GM21717 (cell line): ENCODE measurements around the gene SRRM4.

ENCODE experiments used
- ATAC-seq: cut with Tn5 transposase; IDR thresholded peaks from one replicate; pipeline ENCODE4 v1.9.1; 2021; ENCODE audit warnings: mild to moderate bottlenecking, moderate library complexity; ENCODE audit not compliant: unreplicated experiment

The SRRM4 gene

DNA sequence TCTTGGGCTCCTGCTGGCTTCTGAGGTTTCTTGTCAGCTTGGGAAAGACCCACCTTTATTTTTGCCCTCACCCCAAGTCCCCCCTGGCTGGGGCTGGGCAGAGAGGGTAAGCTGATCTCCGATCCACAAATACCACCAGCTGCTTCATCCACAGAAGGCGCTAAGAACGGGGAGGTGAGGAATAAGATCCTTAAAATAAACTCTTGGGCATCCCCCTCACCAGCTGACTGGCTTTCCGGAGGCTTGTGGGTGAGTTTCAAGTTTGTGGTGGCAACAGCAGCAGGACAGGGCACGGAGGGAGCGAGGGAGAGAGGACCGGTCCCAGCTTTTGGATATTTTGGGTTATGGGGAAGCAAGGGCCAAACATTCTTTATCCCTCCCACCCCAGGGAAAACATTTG is 176.6 kb downstream of the SRRM4 start:
- ATAC-seq, result no peak

DNA sequence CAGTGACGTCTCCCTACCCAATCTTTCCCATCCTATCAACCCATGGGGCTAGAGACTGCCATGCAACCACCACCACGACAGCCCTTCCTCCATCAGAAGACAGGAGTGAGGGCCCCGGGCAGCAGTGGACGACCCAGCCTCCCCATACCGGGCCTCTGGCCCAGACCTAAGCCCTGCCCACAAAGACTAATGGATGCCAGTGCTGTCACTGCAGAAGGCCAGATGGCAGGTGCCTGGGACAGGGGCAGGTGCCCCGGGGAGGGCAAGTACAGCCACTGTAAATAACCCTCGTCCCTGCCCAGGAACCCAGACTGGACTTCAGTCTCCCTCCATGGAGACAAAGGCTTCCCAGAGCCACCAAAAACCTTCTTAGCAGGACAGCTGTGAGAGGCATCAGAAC is 177.1 kb downstream of the SRRM4 start:
- ATAC-seq, result no peak

DNA sequence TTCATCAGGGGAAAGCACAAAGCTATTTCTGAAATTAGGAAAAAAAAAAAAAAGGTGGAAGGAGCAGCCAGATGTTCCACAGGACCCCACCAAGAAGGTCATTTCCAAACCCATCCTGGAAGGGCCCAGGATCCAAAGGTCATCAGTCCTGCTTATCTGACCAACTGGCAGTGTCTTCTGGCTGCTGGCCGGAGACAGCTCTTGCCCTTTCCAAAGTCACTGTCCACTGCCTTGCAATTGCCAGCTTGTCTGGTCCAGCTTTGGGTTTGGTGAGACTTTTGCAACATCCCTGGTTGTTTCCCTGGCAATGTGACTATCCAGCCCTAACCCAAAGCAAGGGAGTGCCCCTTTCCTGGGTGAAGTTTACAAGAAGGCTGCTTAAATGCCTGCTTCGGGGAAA is 178.5 kb downstream of the SRRM4 start:
- ATAC-seq, result no peak

DNA sequence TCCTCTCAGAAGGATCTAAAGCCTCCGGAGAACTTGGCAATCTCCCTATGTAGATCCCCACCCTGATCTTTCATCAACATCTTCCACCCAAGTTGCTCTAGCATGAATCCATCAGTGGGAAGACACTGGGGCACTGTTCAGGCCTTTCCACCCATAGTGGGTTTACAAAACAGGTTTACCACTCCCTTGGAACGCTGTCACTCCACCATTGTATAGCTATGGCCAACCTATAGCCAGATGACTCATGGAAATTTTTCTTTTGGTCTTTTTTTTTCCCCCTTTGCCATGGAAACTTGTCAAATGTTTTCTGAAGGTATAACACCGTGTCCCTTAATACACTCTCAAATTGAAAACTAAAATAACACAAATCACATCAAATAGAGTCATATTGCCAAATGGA is 186.6 kb downstream of the SRRM4 start:
- no peak for ATAC-seq

DNA sequence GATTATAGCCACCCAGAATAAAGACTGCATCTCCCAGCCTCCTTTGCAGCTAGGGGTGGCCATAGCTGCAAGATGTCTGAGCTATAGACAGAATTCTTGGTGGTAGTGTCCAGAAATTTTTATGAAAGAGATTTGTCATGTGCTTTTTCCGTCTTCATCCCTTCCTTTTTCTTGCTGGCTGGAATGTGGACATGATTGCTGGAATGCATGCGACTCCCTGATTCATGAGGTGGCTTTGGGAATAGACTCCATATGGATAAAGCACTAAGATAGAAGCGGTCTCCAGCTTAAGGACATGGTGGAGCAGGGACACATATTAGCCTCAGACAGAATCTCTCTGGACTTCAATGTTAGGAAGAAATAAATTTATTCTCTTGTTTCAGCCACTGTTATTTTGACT is 187.4 kb downstream of the SRRM4 start:
- no peak for ATAC-seq

DNA sequence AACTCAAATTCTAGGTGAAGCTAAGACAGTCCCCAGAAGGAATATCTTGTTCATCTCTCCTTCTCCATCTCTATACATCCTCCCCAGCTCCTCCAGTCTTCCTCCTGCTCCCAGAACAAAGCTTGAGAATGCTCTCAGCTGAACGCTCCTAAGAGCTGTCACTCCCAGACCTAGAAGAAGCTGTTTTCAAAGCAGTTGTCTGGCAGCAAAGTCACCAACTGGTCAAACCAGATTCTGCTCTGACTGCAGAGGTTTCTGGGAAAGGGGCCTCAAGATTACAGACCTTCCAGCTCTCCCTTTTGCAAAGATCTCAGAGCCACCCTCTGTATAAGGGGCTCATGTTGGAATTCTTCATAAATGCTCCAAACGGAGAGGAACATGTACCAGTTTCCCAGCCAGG is 187.8 kb downstream of the SRRM4 start:
- ATAC-seq, result no peak

DNA sequence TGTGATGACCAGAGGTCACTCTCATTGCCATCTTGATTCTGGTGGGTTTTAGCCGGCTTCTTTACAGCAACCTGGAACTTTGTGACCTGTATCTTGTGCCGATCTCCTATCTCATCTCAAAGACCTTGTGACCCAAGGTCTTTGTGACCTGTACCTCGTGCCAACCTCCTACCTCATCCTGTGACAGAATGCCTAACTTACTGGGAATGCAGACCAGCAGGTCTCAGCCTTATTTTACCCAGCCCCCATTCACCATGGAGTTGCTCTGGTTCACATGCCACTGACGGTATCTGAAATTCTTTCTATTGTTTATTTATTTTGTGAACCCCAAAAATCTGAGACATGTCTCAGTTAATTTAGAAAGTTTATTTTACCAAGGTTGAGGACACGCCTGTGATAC is 189.9 kb downstream of the SRRM4 start:
- no peak for ATAC-seq

DNA sequence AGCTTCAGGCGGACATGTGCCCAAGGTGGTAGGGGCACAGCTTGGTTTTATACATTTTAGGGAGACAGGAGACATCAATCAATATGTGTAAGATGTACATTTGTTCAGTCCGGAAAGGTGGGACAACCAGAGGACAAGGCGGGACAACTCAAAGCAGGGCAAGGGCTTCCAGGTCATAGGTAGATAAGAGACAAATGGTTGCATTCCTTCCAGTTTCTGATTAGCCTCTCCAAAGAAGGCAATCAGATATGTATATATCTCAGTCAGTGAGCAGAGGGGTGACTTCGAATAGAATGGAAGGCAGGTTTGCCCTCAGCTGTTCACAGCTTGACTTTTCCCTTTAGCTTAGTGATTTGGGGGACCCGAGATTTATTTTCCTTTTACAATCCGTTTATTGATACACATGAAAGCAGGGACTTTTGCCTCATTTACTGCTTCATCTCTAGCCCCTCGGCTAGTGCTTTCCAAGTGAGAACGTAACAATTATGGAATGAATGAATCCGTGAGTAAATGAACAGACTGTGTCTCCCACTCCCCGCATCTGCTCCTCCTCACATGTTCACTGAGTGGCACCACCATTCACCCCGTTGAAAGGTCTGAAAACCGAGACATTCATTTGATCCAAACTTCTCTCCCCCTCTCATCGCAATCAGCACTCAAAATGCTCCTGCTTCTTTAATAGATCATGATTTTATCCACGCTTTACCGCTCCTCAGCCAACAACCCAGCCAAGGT is 190.5 kb downstream of the SRRM4 start:
- ATAC-seq, result no peak

DNA sequence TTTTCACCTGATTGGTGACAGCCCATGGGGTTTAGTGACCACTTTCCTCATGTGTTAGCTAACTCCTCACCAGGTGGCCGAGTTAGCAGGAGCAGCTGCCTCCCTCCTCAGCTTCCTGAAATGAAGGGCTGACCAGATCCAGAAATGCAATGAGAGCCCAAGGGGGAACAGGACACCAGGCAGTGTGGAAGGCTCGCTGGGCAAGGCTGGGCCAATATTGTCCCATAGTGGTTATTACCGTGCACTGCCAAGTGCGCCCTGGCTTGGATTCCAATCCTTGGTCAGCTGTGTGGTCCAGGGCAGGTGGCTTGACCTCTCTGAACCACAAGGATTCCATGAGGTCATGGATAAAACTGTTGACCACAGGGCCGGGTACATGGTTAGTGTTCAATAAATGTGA is 193.7 kb downstream of the SRRM4 start:
- no peak for ATAC-seq

DNA sequence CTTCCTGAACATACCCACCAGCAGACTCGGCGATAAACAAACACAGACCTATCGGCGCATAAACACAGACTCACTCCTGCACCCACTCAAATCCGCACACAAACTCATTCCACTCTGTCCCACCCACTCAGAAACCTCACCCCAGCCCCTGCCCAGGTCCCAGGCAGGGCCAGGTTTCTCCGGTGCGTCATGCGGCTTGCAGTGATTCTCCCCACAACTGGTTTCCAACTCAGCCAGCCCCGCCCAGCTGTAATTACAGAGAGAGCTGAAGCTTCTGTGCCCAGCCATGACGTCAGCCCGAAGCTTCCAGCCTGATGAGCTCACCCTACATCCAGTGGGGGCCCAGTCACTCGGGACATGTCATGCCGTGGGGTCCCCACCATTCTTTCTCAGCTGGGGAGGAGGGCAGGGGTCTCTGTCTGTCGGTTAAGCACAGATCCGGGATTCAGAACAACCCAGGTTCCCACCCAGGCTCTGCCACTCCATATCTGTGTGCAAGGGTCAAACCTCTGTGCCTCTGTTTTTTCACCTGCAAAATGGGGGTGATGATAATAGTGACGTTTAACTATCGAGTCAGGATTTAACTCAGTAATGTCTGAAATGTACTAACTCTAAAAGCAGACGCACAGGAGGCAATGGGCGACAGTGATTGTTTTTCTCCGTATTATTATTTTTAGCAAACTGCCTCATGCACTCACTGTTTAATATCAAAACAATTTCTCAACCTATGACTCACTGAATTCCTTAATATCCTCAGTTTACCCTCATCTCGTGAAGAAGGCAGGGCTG is 195.1 kb downstream of the SRRM4 start:
- no peak for ATAC-seq

DNA sequence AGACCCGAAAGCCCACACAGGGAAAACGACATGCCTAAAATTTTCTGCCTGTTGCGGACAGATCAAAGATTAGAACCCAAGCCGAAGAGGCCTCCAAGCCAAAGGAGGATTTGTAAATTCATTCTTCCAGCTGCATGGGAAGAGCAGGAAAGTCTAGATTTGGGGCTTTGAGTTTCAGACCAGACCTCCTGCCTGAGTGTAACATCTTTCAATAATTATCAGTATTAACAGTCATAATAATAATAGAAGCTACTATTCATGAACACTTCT is 195.7 kb downstream of the SRRM4 start:
- no peak for ATAC-seq

DNA sequence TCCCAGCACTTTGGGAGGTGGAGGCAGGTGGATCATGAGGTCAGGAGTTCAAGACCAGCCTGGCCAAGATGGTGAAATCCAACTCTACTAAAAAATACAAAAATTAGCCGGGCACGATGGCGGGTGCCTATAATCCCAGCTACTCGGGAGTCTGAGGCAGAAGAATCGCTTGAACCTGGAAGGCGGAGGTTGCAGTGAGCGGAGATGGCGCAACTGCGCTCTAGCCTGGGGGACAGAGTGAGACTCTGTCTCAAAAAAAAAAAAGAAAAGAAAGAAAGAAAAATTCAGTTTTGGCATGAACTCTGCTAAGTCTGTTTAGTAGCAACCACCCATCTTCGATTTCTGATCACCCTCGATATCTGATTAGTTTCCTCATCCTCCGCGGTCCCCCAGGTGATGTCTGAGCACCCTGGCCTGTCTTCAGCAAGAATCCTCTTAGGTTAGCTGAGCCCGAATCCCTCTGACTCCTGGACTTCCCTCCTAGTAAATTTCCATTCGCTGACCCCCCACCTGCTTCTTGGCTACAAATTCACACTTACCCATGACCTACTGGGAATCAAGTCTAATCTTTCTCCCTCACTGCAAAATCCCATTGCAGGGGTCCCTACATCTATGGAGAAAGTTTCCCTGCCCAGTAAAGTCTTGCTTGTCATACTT is 196.5 kb downstream of the SRRM4 start:
- ATAC-seq, result no peak

DNA sequence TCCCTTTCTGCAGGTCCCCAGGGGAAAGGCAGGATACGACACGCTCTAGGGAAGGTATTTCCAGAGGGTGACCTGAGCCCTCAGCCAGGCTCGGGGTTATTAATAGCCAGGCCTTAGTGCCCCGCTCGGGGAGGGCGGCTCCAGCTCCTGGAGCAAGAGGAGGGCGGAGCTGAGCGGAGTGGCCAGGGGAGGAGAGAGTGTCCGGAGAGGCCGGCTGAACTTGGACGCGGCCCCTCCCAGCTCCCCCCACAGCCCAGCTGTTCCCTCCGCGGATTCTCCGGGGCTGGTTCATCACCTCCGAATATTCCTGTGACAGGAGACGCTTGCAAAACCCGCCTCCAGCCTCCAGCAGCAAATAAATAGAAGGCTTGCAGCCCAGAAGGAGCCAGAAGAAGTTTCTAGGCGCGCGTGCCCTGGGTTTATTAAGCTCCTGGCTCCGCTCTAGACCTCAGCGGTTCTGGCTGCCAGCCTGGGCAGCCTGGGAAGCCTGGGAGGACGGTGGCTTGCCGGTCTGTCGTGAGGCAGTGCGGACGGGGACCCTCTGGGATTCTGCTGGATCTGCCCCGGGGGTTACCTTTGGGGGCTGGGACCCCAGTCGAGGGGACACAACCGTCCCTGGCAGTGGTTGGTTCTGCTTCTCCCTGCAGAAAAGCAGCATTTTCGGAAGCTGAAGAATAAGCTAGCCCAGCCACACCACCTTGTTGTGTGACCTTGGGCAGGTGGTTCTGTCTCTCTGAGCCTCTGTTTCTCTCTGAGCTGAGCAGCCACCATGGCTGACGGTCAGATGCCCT is 197.4 kb downstream of the SRRM4 start, which contains the start of gene HSPB8:
Gene HSPB8 (plus strand): TSS at position 388 of the 791 bp plus-strand sequence. CDS start 382 bp downstream, at position 770.
- no peak for ATAC-seq

DNA sequence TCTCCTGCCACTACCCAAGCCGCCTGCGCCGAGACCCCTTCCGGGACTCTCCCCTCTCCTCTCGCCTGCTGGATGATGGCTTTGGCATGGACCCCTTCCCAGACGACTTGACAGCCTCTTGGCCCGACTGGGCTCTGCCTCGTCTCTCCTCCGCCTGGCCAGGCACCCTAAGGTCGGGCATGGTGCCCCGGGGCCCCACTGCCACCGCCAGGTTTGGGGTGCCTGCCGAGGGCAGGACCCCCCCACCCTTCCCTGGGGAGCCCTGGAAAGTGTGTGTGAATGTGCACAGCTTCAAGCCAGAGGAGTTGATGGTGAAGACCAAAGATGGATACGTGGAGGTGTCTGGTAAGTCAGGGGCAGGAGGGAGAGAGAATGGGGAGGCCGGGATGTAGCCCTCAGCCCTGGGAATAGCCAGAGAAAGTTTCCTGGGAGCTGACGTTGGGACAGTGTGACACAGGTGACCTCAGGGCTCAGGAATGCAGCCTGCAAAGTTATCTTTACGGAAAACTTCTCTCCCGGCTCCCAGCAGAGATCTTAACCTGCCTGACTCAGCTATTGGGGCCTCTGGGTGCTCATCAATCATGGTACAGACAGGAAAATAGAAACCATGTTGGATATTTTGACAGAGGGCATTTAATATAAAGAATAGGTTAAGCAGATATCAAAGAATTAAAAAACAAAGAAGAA is 198.1 kb downstream of the SRRM4 start:
- no peak for ATAC-seq

DNA sequence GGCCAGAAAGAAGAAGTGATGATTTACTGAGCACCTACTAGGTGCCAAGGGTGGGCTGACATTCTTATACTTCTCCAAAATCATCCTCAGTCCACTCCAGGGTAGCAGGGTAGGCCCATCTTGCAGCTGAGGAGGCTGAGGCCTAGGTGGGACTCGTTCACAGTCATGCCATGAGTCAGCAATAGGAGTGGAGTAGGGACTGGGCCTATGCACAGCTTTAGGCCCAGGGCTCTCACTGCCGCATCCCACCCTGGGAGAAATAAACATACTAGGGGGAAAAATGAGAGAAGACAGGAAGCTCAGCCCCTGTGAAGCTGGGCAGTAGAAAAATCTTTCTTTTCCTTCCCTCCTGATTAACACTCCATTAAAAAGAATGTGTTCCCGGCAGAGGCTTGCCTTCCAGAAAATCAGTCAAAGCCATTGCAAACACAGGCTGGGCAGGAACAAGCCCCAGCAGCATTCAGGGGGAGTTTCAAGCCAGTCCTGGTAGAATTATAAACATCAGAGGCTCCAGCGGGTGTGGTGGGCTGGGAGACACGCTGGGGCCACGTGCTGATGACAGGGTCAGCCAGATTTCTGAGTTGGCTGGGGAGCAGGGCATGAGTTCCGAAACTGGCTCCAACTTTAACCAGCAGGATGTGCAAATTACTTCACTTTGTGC is 199.2 kb downstream of the SRRM4 start:
- no peak for ATAC-seq

DNA sequence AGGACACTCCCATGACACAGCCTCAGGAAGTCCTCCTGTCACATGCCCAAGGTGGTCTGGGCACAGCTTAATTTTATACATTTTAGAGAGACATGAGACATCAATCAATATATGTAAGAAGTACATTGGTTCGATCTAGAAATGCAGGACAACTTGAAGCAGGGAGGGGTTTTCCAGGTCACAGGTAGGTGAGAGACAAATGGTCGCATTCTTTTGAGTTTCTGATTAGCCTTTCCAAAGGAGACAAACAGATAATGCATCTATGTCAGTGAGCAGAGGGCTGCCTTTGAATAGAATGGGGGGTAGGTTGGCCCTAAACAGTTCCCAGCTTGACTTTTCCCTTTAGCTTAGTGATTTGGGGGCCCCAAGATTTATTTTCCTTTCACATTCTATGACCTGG is 199.9 kb downstream of the SRRM4 start:
- ATAC-seq, result no peak

DNA sequence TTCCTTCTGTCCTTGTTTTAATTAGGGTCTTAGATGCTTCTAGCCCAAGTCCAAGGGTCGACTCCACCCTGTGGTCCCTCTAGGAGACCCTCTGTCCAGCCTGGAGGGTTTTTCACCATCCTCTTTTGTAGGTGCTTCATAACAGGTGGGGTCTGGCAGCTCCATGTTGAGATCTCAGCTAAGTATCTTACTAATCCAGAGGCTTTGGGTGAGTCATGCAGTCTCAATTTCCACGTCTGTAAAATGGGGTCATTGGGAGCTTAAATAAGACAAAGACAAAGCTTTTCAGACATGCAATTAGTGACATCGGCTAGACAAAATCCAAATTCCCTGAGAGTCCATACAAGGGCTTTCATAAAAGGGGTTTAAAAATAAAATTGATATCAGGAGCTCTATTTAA is 200.6 kb downstream of the SRRM4 start:
- no peak for ATAC-seq

DNA sequence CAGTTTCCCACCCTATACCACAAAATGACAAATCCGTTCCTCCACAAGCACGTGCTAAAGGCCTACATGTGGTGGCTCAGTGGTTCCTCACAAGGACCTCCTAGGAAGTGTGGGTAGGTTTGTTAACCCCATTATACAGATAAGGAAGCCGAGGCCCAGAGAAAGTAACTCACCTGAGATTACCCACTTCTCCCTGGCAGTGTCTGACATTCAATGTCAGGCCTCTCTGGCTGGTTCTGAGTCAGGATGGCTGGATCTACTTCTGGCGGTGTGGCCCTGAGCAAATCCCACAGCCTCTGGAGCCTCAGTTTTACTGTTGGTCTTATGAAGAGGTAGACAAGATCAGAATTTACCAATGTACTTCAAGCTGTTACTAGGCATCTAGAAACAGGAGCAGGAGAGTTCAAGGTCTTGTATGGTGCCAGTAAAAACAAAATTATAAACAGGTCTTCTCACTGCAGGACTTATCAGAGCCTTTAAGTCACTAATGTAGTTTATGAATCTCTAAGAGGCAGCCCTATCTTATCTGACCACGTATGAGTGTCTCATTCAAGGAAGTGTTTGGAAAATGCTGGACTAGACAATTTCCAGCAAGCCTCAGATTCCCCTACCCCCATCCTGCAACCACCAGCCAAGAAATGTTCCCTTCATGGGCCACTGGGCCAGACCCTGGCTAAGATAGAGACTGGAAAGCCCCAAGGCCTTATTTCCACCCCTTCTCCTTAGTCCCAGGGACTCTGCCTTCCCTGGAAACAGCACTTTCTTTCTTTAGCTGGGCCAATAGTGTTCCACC is 201.6 kb downstream of the SRRM4 start:
- no peak for ATAC-seq

DNA sequence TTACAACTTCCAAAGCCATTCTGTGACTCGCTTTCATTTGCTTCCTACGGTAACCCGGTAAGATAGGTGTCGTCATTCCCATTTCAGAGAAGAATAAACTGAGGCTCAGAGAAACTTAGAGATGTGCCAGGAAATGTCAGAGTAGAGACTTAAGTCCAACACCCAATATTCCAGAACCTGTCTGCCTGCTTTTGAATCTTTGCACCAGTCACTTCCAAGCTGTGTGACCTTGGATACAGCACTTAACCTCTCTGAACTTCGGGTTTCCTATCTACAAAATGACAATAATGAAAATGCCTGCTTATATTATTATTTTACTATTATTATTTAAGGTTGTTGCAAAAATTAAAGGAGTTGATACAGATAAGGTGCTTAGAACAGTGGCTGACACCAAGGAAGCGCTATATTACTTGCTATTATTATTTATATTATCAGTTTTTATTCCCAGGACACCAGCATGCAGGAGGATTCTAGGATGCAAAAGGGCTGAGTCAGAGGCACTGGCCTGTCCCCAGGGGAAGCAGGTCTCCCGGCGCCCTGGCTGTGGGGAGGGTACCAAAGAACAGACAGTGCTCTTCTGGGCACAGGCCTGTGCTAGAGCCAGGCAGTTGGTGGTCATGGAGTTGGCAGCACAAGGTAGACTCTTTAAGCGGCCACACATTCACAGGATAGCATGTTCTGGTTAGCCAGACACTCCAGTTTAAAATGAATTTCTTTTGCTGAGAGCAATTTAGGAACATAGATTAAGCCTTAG is 202.8 kb downstream of the SRRM4 start:
- no peak for ATAC-seq
